RWPE1 (cell line): ENCODE measurements around the gene RHBDD1.

ENCODE experiments used
- CTCF ChIA-PET: fragments of 350-600 bp; sonication (Branson Sonifier 250); formaldehyde crosslinking; extraction: SDS; loops from one replicate; lab custom pipeline; 2021; lab: Yijun Ruan, JAX
- POLR2A ChIA-PET: fragments of 400-600 bp; formaldehyde crosslinking; extraction: SDS; loops from one replicate; lab custom pipeline; 2020; ENCODE audit warnings: antibody characterized with exemption; ENCODE audit not compliant: low non-redundant PET; lab: Yijun Ruan, JAX
- DNase-seq: peaks from one replicate; pipeline ENCODE4 v3.0.0; 2012; ENCODE audit warnings: low spot score
- H3K27ac ChIP-seq: fragments of 450-650 bp; 2 replicates; pipeline ENCODE4 v1.5.1; 2017
- TF ChIP-seq, protein P1 (sequence below): fragments of 450-650 bp; conservative IDR thresholded peaks from 2 replicates; pipeline ENCODE4 v1.5.1; 2017; ENCODE audit warnings: low read depth, mild to moderate bottlenecking

RHBDD1 gene

GRCh38 chr2:226796012-226796839 lies 39.6 kb upstream of the RHBDD1 start:
- TF ChIP-seq, protein P1, sequence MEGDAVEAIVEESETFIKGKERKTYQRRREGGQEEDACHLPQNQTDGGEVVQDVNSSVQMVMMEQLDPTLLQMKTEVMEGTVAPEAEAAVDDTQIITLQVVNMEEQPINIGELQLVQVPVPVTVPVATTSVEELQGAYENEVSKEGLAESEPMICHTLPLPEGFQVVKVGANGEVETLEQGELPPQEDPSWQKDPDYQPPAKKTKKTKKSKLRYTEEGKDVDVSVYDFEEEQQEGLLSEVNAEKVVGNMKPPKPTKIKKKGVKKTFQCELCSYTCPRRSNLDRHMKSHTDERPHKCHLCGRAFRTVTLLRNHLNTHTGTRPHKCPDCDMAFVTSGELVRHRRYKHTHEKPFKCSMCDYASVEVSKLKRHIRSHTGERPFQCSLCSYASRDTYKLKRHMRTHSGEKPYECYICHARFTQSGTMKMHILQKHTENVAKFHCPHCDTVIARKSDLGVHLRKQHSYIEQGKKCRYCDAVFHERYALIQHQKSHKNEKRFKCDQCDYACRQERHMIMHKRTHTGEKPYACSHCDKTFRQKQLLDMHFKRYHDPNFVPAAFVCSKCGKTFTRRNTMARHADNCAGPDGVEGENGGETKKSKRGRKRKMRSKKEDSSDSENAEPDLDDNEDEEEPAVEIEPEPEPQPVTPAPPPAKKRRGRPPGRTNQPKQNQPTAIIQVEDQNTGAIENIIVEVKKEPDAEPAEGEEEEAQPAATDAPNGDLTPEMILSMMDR: no peak
- ChIA-PET CTCF (interaction anchor here (0.6 to 1.0 kb wide), 2 partner anchors 242 to 589 kb away, joined by 3 to 4 read pairs; no protein-coding TSS in a partner anchor), POLR2A (interaction anchor here (0.9 kb wide), 1 partner anchor 724 kb away, joined by 3 read pairs; no protein-coding TSS in a partner anchor)
- H3K27ac ChIP-seq: peak overlapping the region; percentile 92
- DNase-seq: no peak

GRCh38 chr2:226796840-226797288 lies 39.0 kb upstream of the RHBDD1 start:
- H3K27ac ChIP-seq: peak overlapping the region; percentile 92
- TF ChIP-seq, protein P1: peak; percentile 76
- ChIA-PET CTCF (interaction anchor here (0.6 kb wide), 1 partner anchor 243 kb away, joined by 4 read pairs; no protein-coding TSS in a partner anchor), POLR2A (interaction anchor here (0.9 kb wide), 1 partner anchor 725 kb away, joined by 3 read pairs; no protein-coding TSS in a partner anchor)
- DNase-seq: no peak

GRCh38 chr2:226797289-226797988 lies 38.4 kb upstream of the RHBDD1 start:
- peak overlapping the region; percentile 92 for H3K27ac ChIP-seq
- TF ChIP-seq, protein P1: no peak
- ChIA-PET POLR2A (no interaction called here), CTCF (interaction anchor here (1.1 kb wide), 1 partner anchor 27 kb away, joined by 3 read pairs; no protein-coding TSS in a partner anchor)
- DNase-seq: no peak

GRCh38 chr2:226797989-226798421 lies 37.8 kb upstream of the RHBDD1 start:
- peak overlapping the region; percentile 92 for H3K27ac ChIP-seq
- POLR2A ChIA-PET: no interaction called here
- no peak for DNase-seq
- TF ChIP-seq, protein P1: no peak
- CTCF ChIA-PET: interaction anchor here (0.7 to 1.1 kb wide), 2 partner anchors 27 to 432 kb away, joined by 3 read pairs; no protein-coding TSS in a partner anchor

GRCh38 chr2:226798422-226799210 lies 37.2 kb upstream of the RHBDD1 start:
- H3K27ac ChIP-seq: peak overlapping the region; percentile 92
- ChIA-PET POLR2A (no interaction called here), CTCF (interaction anchor here (0.7 to 1.2 kb wide), 10 partner anchors 26 to 1218 kb away, joined by 3 to 6 read pairs (median 3); no protein-coding TSS in a partner anchor)
- DNase-seq: peak; percentile 43
- TF ChIP-seq, protein P1: peak; percentile 57
